NCI-H69 (cell line): ENCODE results near the gene LDHAL6B.

Experiments
- DNase-seq: peaks from one replicate; lab custom pipeline; 2025; lab: John Stamatoyannopoulos, UW

LDHAL6B gene

DNA sequence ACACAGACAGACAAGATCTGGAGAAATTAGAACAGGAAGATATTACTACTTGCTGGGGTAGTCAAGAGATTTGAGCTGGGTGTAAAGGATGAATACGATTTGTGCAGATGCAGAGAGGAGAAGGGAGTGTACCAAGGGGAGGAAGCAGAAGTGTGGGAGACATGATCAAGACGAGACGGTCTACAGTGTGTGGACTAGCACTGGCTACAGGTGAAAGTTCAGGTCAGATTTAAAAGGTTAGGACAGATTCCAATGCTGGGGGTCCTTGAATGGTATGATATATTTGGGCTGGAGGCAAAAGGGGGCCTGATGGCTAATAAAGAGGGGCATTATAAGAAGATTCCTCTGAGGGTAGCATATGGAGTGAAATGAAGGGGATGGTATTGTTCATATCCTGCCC, 12.1 kb downstream of the LDHAL6B start:
- DNase-seq: no peak

DNA sequence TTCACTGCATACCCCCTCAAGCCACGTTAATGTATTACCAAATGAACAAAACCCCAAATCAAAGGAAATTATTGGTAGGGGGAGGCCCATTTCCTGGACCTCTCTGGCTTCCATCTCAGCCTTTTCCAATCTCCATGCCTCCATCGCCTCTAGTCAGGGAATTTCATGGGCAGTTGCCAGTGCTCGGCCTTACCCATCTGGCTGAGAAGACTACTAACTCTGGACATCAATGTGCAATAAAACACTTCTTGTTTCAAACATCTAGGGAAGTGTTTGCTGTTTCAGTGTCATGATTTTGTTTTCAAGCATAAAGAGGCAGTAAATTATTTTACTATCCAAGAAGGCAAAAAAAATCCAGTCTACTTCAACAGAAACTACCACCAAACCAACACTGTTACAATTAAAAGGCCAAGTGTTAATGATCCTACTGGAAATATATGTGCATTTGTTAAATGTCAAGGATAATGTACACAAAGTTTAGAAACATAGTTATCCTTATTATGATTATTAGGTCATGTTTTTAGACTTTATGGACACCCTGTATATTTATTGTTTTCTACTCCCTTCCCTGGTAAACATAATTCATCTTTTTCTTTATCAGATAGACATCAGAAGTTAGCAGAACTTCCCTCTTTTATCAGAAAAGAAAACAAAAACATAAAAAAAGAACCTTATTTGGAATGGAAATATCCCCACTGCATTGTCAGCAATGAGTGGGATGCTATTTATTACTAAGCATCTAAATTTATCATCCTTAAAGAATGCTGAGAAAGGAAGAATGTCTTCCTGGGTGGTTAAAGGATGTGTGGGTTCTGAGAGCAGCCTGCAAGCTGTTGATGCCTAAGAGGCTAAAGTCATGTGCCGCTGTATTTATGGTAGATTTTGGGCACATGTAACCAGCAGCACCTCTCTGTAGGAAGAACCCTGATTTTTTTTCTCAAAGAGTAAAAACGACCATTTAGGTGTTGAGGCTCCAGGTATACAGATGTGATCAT, 15.2 kb downstream of the LDHAL6B start:
- no peak for DNase-seq

GRCh38 chr15:59222906-59223550, 16.4 kb downstream of the LDHAL6B start:
- no peak for DNase-seq

DNA sequence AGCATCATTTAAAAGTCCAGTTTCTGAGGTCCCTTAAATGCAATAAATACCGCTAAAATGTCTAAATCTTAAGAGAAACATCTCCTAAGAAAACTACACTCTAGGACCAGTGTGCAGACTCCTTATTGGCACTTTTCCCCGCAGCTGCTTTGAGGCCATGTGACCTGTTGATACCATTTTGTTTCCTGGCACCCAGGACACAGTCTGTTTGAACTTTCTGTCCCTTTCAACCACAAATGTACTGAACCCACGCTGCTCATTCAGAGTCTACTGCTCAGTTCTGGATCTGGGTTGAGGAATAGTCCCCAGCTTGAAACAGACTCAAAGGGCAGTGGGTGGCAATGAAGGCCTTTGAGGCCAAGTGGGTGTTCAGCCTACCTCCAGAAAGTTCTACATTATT, 17.1 kb downstream of the LDHAL6B start:
- no peak for DNase-seq

- DNase-seq: peak; percentile 9
Observed at GRCh38 chr15:59224474-59224873, 17.8 kb downstream of the LDHAL6B start.

GRCh38 chr15:59227021-59227420, 20.4 kb downstream of the LDHAL6B start:
- DNase-seq: no peak

DNA sequence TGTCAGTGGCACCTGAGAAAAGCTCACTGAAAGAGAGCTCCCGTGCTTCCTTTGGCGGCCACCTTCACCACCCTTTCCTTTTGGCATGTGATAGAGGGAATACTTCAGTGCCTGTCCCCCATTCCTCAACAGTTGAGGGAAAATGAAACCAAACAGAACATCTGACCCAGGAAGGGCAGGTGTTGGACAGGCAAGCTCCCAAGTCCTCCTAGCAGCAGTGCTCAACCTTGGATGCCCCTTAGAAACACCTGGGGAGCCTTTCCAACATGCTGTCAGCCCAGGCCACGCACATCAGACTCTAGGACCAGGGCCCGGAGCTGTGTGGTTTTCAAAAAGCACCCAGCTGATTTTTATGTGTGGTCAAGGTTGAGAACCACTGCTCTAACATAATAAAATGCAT, 22.4 kb downstream of the LDHAL6B start:
- peak; percentile 20 for DNase-seq

GRCh38 chr15:59229453-59229852, 22.8 kb downstream of the LDHAL6B start:
- DNase-seq: no peak

GRCh38 chr15:59230531-59231055, 23.9 kb downstream of the LDHAL6B start:
- no peak for DNase-seq

- peak; percentile 43 for DNase-seq
Observed at GRCh38 chr15:59232476-59232875, 25.8 kb downstream of the LDHAL6B start.

GRCh38 chr15:59236394-59236793, 29.8 kb downstream of the LDHAL6B start:
- DNase-seq: peak; percentile 81

DNA sequence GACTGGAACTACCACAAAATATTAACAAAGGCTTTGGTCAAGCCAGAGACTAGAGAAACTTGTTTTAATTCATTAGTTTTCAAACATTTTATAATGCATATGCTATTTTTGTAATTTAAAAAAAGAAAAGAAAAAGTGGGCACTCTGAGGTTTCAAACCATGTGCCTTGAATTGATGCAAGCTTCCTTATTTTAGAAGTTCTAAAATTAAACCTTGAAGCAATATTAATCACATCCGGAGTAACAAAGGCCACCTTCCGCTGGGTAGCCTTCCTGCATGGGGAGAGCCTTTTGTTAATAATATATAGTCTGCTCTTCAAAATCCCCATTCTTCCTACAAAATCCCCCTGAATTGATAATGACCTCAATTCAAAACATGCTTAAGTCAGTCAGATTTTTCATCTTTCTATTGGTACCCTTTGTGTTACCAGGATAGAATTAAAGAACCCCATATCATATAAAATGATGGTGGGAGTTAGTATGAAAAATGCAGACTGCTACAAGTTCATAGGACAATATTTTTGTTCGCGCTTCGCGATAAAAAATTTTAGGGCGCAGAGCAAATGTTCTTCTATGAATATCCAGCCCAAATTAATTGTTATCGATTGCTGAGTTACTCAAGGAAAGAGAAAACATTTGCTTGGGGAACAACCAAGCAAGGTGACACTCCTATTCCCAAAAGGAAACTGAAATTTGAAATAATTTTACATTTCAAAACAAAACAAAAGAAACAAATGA, 30.6 kb downstream of the LDHAL6B start:
- DNase-seq: no peak

GRCh38 chr15:59237924-59238331, 31.3 kb downstream of the LDHAL6B start:
- peak; percentile 26 for DNase-seq

GRCh38 chr15:59240036-59240435, 33.4 kb downstream of the LDHAL6B start:
- DNase-seq: peak; percentile 32

DNA sequence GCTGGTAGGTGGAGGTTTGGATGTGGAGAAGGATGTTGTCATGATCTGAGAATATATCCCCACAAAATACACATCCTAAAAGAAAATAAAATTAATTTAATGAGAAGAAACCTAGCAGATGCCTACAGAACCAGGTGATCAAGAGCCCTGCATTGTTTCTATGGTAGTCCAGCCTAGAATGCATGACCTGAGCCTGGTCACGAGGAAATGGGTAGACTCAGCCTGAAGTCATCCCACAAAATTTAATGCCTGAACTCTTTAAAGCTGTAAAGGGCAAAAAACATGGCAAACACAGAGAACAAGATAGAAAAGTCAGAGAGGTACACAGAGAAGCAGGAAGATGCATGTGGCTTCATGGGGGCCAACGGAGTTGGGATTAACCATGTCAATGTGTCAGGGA, 36.0 kb downstream of the LDHAL6B start:
- DNase-seq: no peak

GRCh38 chr15:59243622-59244021, 37.0 kb downstream of the LDHAL6B start:
- DNase-seq: no peak

DNA sequence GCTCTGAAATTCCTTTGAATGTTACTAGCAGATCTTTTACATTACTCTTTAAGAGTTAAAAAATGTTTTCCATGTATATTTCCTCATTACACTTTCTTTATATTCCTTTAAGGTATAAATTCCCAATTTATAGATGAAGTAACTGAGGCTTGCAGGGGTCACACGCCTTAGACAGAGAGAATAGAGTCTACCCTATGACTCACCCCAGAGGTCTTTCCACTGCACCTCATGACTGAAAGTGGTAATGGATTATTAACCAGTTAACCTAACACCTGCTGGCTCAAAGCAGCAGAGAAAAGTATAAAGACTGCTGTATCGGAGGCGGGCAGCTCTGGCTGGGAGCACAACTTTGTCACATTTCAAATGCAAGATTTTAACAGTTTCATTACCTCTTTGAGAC, 37.7 kb downstream of the LDHAL6B start:
- no peak for DNase-seq

GRCh38 chr15:59245559-59245958, 38.9 kb downstream of the LDHAL6B start:
- no peak for DNase-seq

DNA sequence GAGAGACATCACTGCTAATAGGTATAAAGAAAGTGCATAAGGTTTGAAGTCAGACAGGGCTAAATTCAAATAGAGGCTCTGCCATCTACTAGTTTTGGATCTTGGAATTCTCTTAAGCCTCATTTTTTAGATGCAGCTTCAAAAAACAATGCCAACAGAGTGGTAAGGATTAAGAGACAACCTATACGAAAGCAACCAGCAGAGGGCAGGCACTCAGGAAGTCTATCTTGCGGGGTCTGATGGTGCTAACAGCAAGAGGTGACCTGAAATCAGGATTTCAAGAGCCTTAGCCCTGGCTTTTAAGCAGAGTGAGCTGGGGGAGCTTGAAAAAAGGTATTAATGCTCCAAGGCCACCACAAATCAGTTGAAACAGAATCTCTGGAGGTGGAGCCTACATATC, 40.7 kb downstream of the LDHAL6B start:
- DNase-seq: peak; percentile 87

DNA sequence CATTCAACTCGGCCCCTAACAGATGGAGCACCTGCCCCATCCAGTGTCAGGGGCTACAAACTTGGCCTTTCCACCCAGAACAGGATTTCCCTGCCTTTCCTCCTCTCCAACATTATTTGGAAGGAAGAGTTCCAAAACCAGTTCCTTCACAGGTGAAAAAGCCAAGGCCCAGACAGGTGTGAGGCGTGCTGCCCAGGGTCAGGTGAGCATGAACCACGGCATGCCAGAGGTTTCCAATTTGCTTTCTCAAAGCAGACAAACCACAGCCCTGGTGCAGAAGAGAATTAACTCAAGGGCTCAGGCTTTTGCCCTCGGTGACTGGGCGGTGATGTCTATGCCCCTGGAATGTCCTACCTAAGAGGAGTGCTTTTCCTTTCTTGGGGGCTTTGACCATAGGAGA, 43.2 kb downstream of the LDHAL6B start:
- no peak for DNase-seq

DNA sequence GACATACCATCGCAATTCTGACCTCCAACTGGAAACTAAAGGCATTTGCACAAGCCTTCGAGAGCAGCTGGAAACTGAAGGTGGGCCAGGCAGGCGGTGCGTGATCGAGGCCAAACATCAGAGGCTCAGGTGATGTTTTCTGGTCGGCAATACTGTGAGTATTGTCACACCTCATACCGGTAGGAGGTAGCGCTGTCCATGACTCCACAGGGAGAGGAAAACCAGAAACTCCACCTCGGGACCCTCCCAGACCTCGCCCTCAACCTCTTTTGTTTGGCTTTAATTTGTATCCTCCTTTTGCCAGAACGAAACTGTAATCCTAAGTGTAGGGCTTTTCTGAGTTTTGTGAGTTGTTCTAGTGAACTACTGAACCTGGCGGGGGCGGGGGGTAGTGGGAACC, 43.6 kb downstream of the LDHAL6B start:
- no peak for DNase-seq
